GM18861 (cell line): ENCODE measurements around the gene RGS19.
"Not testable (repeated sequence)": the region's sequence is repeated elsewhere in the genome, so short reads cannot be mapped to it uniquely, and the experiment has no call there.

Source experiments
- ATAC-seq: cut with Tn5 transposase; IDR thresholded peaks from one replicate; pipeline ENCODE4 v1.9.1; 2021; ENCODE audit not compliant: unreplicated experiment

RGS19 gene

GRCh38 chr20:64095455-64095854 lies 16.1 kb upstream of the RGS19 start:
- ATAC-seq, result no peak

DNA sequence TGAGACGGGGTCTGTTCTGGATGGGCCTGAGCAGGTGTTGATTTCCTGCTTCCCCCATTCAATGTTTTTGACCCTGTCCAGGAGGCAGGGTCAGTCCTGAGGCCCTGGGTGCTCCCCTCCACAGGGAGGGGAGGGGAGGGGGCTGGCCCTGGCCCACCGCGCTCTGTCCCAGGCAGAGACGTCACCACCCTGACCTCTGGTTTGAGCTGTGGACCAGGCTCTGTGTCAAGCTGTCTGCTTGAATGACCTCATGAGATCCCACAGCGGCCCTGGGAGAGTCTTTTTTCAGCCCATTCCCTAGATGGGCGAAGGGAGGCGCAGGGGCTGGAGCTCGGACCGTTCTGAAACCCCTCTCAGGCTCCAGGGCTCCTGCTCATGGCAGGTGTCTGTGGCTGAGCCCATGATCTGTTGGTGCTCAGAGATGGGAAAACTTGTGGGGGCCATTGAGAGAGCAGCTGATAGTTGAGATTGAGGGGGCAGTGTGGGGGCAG lies 13.7 kb upstream of the RGS19 start:
- ATAC-seq, result no peak

- ATAC-seq, result no peak
Measured at GRCh38 chr20:64092258-64093012, 13.1 kb upstream of the RGS19 start.

DNA sequence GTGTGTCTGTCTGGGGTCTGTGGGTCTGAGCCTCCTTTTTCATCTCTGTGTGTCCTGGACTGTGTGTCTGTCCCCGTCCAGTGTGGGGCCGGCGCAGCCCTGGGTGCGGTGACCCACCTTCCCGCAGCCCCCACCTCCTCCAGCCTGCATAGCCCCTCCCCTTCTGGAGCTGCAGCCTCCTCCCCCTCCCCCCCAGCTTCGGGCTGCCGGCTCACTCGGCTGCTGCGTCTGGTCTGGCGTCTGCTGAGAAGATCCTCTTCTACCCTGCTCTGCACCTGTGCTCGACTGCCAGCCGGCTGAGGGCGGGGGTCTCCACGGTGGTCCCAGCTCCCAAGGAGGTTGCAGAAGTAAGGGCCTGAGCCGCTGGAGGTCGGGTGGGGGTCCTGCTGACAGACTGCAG lies 12.5 kb upstream of the RGS19 start:
- ATAC-seq, result no peak

DNA sequence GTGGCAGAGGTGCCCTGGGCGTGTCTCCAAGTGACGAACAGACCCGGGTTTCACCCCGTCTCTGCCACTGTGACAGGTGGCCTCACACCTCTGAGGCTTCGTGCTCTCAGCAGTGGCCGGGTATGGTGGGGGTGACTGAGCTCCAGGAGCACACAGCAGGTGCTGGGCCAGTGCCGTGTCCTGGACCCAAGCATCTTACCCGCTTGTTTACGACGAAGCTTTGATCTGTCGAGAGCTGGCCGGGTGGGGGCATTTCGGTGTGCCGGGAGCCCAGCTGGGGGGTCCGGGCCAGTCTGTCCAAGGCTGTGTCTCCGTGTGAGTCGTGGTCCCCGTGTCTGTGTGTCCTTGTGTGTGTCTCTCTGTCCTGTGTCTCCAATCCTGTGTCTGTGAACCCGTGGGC lies 12.0 kb upstream of the RGS19 start:
- ATAC-seq, result no peak

- no peak for ATAC-seq
Measured at GRCh38 chr20:64090165-64090564, 10.8 kb upstream of the RGS19 start.

GRCh38 chr20:64088586-64088985 lies 9.3 kb upstream of the RGS19 start:
- ATAC-seq, result not testable (repeated sequence)

GRCh38 chr20:64087226-64087825 lies 8.0 kb upstream of the RGS19 start:
- ATAC-seq, result not testable (repeated sequence)

- no peak for ATAC-seq
Measured at GRCh38 chr20:64086801-64087200, 7.5 kb upstream of the RGS19 start.

- ATAC-seq, result no peak
Measured at GRCh38 chr20:64084685-64085152, 5.4 kb upstream of the RGS19 start.

GRCh38 chr20:64083804-64084684 lies 4.7 kb upstream of the RGS19 start, which contains the start of gene LKAAEAR1:
LKAAEAR1 (minus strand) TSS chr20:64084398; CDS start chr20:64084219, 179 bp downstream.
- ATAC-seq, result no peak

DNA sequence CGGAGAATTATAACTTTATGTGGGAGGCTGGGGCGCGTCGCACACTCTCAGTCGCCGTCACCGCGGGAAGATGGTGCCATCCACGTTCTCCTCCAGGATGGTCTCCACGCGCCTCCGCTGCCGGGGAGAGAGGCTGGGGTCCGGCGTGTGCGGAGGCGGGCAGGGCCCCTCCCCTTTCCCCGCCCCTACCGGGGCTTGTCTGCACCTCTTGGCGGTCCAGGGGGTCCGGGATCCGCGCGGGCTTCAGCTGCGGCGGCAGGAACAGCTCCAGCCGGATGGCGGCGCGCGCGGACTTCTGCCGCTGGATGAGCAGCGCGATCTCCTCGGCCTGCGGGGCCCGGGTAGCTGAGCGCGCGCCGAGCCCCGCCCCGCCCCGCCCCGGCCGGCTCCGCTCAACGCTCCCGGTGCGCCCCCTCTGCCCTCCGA lies 4.1 kb upstream of the RGS19 start:
- no peak for ATAC-seq

- no peak for ATAC-seq
Measured at GRCh38 chr20:64082820-64083377, 3.6 kb upstream of the RGS19 start.

DNA sequence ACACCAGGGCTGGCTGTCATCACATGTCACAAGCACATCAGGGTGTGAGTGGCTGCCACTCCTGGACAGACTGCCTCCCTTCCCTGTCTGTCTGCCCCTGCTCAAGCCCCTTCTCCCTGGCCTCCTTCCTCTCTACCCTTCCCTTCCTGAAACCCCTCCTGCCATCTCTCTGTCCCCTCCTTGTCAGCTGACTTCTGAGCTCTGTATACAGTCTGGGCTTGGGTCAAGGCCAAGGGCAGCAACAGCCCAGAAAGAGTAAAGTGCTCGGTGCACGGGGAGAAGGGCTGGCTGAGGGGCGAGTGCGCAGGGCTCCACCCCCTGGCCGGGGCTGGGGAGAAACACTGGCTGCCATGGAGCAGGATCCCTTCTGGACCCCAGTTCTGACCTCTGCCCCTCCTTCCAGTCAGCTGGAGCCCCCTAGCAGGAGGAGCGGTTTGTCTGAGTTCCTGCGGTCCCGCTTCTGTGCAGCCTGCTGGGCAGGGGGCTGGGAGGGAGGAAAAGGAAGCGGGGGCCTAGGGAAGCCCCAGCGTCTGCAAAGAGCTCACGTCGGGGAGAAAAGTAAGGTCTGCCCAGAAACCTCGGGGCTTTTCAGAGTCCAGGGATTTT lies 2.9 kb upstream of the RGS19 start:
- ATAC-seq, result no peak

GRCh38 chr20:64081624-64081964 lies 2.3 kb upstream of the RGS19 start:
- no peak for ATAC-seq

GRCh38 chr20:64080813-64081623 lies 1.7 kb upstream of the RGS19 start:
- ATAC-seq, result no peak

- no peak for ATAC-seq
Measured at GRCh38 chr20:64080013-64080812, 895 bp upstream of the RGS19 start, which contains the start of gene OPRL1. OPRL1 (plus strand) TSS chr20:64080082; CDS start chr20:64092721, 12,639 bp downstream.

DNA sequence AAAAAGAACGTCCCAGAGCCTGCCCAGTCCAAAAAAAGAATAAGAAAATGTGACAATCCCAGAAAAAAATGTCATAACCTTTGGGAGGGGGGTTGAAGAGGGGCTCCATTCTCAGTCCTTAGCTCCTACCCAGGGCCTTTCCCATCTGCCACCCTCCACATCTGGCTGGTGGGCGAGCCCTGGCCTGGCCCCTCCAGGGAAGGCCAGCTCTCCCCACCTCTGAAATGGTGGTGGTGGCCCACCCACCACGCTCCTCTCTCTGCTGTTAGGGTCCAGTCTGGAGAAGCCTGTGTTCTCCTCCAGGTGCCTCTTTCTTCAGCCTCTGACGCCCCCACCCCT lies 415 bp downstream of the RGS19 start:
- ATAC-seq, result no peak
